Osteocyte (in vitro differentiated cells): ENCODE measurements around the gene ATP6V1G3. TPM values are rescaled to one million over a fixed set of nuclear protein-coding genes. Genes with fewer than 3 reads are reported as not detected.

Source experiments
- DNase-seq: peaks from one replicate; pipeline ENCODE4 v3.0.0; 2021; ENCODE audit warnings: mixed read lengths; ENCODE audit not compliant: unreplicated experiment; ENCODE audit errors: extremely low spot score
- H3K27ac Mint-ChIP-seq: one replicate; pipeline ENCODE4 v1.8.0; 2021; ENCODE audit warnings: mild to moderate bottlenecking, mixed read lengths; ENCODE audit not compliant: unreplicated experiment
- H3K27me3 Mint-ChIP-seq: one replicate; pipeline ENCODE4 v1.8.0; 2021; ENCODE audit warnings: mixed read lengths; ENCODE audit not compliant: unreplicated experiment
- H3K36me3 Mint-ChIP-seq: one replicate; pipeline ENCODE4 v1.8.0; 2021; ENCODE audit warnings: mixed read lengths; ENCODE audit not compliant: unreplicated experiment
- H3K4me1 Mint-ChIP-seq: one replicate; pipeline ENCODE4 v1.8.0; 2021; ENCODE audit warnings: mixed read lengths; ENCODE audit not compliant: unreplicated experiment
- H3K4me3 Mint-ChIP-seq: one replicate; pipeline ENCODE4 v1.8.0; 2021; ENCODE audit warnings: mild to moderate bottlenecking, moderate library complexity, mixed read lengths; ENCODE audit not compliant: unreplicated experiment
- H3K9me3 Mint-ChIP-seq: one replicate; pipeline ENCODE4 v1.8.0; 2021; ENCODE audit warnings: mixed read lengths; ENCODE audit not compliant: unreplicated experiment
- total RNA-seq: library from RNA; stranded (reverse); gene quantifications from 2 replicates; pipeline ENCODE4 v1.2.1, GENCODE V29; 2021
- TF ChIP-seq, protein P1 (sequence below): fragments of 200-600 bp; sonication (generic); IDR thresholded peaks from 2 replicates; pipeline ENCODE4 v1.5.0; 2021; ENCODE audit warnings: antibody characterized with exemption, mild to moderate bottlenecking, moderate library complexity

ATP6V1G3 gene
- total RNA-seq, 1 donor from 2014 or later, result not detected

DNA sequence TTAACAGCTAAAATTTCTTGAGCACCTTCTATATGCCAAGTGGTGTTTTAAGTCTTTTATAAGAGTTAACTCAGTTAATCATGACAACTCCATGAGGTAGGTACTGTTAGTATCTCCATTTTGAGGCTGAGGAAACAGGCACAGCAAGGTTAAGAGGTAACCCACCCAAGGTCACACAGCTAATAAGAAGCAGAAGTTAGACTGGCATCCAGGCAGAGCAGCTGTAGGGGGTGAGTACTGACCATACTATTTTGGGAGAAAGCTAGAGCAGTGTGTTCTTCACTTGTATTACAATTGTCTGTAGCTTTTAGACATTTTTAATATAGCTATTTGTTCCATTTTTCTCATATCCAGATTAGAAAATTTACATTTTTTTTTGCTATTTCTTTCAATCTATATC, 4.8 kb downstream of the ATP6V1G3 start:
- Mint-ChIP-seq H3K4me1 (peaks cover 30% of the 10 kb centered on the region), H3K27me3 (no peaks in the 10 kb centered on the region), H3K4me3 (no peak overlapping the region), H3K9me3 (no peaks in the 10 kb centered on the region), H3K27ac (peak overlapping the region; percentile 25), H3K36me3 (no peaks in the 10 kb centered on the region)
- TF ChIP-seq, protein P1, sequence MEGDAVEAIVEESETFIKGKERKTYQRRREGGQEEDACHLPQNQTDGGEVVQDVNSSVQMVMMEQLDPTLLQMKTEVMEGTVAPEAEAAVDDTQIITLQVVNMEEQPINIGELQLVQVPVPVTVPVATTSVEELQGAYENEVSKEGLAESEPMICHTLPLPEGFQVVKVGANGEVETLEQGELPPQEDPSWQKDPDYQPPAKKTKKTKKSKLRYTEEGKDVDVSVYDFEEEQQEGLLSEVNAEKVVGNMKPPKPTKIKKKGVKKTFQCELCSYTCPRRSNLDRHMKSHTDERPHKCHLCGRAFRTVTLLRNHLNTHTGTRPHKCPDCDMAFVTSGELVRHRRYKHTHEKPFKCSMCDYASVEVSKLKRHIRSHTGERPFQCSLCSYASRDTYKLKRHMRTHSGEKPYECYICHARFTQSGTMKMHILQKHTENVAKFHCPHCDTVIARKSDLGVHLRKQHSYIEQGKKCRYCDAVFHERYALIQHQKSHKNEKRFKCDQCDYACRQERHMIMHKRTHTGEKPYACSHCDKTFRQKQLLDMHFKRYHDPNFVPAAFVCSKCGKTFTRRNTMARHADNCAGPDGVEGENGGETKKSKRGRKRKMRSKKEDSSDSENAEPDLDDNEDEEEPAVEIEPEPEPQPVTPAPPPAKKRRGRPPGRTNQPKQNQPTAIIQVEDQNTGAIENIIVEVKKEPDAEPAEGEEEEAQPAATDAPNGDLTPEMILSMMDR, result no peak
- no peak for DNase-seq

DNA sequence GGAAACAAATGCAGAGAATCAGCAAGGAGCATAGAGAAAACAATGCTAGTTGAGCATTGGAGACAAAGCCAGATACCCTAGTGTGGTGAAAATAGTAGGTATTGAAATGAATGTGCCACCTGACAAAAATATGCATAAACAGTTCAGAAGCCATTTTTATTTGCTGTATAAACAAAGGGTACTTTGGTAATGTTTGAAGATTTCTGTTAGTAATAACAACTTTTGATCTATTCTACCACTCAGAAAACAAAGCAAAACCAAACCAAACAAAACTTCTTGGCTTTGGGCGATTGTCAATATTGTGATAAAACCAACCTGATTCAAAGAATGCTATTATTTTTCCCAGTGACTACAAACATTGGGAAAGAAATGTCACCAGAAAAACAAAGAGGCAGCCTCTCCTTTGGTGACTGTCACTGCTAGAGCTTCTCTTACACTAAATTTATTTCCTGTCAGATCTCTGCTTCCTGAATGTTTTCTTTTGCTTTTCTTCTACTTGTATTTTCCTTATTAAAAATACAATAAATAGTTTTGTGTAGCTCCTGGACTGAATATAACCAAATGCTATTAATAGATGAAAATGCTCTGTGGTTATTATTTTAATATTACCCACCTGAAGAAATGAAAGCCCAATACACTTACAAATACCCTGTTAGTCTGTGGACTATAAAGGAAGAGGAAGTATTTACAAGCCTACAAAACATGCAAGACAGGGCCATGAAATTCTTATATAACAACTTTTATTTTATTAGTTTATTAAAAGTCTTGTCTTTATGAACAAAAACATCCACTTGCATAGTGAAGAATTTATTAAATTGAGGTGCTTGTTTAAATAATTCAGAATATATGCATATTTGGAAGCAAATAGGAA, 5.7 kb downstream of the ATP6V1G3 start:
- H3K27ac Mint-ChIP-seq, result peak overlapping the region; percentile 33

DNA sequence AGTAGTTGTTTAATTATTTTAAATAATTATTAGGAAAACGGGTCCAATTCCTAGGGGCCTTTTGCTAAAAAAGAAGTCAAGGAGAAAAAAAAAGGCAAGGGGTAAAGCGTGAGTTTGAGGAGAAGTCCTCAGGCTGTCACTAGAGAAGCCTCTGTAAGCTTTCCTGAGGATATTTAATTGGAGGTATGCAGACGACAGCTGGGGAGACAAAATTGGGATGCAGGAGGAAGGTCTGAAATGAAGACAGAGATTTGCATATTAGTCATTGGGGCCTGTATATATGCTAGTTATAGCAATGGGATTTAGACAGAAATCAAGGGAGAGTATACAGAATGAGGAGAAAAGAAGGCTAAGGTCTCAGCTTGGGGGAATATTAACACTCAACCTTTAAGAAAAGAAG, 8.6 kb downstream of the ATP6V1G3 start:
- Mint-ChIP-seq H3K36me3 (no peaks in the 10 kb centered on the region), H3K4me3 (no peak overlapping the region), H3K27me3 (no peaks in the 10 kb centered on the region), H3K9me3 (no peaks in the 10 kb centered on the region), H3K27ac (no peak overlapping the region), H3K4me1 (peaks cover 54% of the 10 kb centered on the region)
- DNase-seq, result no peak
- TF ChIP-seq, protein P1, result no peak

More for the DNA sequence above, 5.7 kb downstream of the ATP6V1G3 start:
- no peak for DNase-seq
- Mint-ChIP-seq H3K36me3 (no peaks in the 10 kb centered on the region), H3K4me1 (peaks cover 39% of the 10 kb centered on the region), H3K27me3 (no peaks in the 10 kb centered on the region), H3K4me3 (no peak overlapping the region), H3K9me3 (no peaks in the 10 kb centered on the region)
- TF ChIP-seq, protein P1, result no peak

DNA sequence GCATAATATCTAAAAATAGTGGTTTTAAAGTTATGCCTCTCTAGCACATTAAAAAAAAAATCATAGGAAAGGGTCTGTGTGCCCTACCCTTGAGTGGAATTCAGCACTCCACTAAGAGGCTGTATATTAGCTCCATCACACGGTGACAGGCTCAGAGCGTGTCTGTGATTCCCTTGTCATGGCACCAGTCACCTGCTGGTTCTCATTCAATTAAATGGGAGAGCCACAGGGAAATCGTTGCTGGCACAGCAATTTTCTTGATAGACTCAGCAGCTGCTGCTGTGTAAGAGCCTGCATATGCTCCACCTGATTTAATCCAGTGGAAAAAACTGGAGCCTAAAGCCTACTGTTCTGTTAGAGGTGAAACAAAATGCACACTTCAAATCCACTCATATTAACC, 9.5 kb downstream of the ATP6V1G3 start:
- no peak overlapping the region for H3K4me3 Mint-ChIP-seq
- H3K9me3 Mint-ChIP-seq, result no peaks in the 10 kb centered on the region
- H3K27me3 Mint-ChIP-seq, result no peaks in the 10 kb centered on the region
- peaks cover 51% of the 10 kb centered on the region for H3K4me1 Mint-ChIP-seq
- H3K36me3 Mint-ChIP-seq, result no peaks in the 10 kb centered on the region
- TF ChIP-seq, protein P1, result no peak
- no peak overlapping the region for H3K27ac Mint-ChIP-seq
- DNase-seq, result no peak

DNA sequence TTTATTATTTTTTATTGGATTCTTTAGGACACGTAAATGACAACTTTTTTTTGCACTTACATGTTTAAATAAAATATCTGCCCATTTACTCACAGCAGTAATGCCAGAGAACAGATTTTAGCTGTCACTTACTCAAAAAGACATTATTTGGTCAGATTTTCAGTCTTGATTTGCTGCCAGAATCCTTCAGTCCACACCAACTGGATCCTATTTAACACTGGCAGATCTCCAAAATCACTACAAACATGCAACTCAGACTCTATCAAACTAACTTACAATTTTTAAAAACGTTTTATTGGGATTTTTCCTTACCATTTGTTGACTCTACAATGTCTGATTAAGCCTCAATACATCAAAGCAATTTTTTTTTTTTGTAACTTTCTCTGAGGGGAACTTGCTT, 11.1 kb downstream of the ATP6V1G3 start:
- Mint-ChIP-seq H3K36me3 (no peaks in the 10 kb centered on the region), H3K27me3 (no peaks in the 10 kb centered on the region), H3K27ac (peak overlapping the region; percentile 74), H3K4me3 (no peak overlapping the region), H3K9me3 (no peaks in the 10 kb centered on the region), H3K4me1 (peaks cover 49% of the 10 kb centered on the region)
- DNase-seq, result no peak
- TF ChIP-seq, protein P1, result no peak
